Stomach (tissue), 9 donors: ENCODE results near the gene FAIM. TPM values are rescaled to one million over a fixed set of nuclear protein-coding genes. Genes with fewer than 3 reads are reported as not detected.

ENCODE experiments used
- DNase-seq, 2 donors: peaks; one replicate each; pipeline versions ENCODE4 v3.0.0 to v3.0.0-alpha.2; 2013 to 2019
- H3K27ac ChIP-seq, 5 donors: fragments of 200-600 bp in 4 of 5; sonication (generic) in 4 of 5; one replicate each; pipeline ENCODE4 v1.5.1; 2013 to 2019; ENCODE audit warnings: mild to moderate bottlenecking in 1 of 5, moderate library complexity in 1 of 5
- H3K27me3 ChIP-seq, 3 donors: fragments of 200-600 bp; sonication (generic); one replicate each; pipeline ENCODE4 v1.5.1; 2017 to 2019; ENCODE audit warnings: mixed run types in 1 of 3
- H3K36me3 ChIP-seq, 4 donors: fragments of 200-600 bp; sonication (generic); 1 replicate in 3 of 4; 2 replicates in 1 of 4; pipeline ENCODE4 v1.5.1; 2016 to 2019
- H3K4me1 ChIP-seq, 4 donors: fragments of 200-600 bp; sonication (generic); one replicate each; pipeline ENCODE4 v1.5.1; 2016 to 2019
- H3K4me3 ChIP-seq, 4 donors: fragments of 200-600 bp; sonication (generic) in 3 of 4; one replicate each; pipeline ENCODE4 v1.5.1; 2016 to 2019; ENCODE audit warnings: mild to moderate bottlenecking in 1 of 4
- H3K9me3 ChIP-seq, 4 donors: fragments of 200-600 bp; sonication (generic); one replicate each; pipeline ENCODE4 v1.5.1; 2016 to 2019
- CTCF ChIP-seq, 7 experiments: fragments of 450-650 bp in 4 of 7; fragments of 200-600 bp in 3 of 7; sonication (generic) in 3 of 7; IDR thresholded peaks; one replicate each; pipeline ENCODE4 v1.5.1; 2016 to 2019; ENCODE audit warnings: antibody characterized with exemption in 7 of 7, control low read depth in 2 of 7, mild to moderate bottlenecking in 1 of 7
- EP300 ChIP-seq: sonication (generic); formaldehyde crosslinking; IDR thresholded peaks from one replicate; pipeline ENCODE4 v1.6.1; 2017; ENCODE audit warnings: antibody characterized with exemption
- POLR2A ChIP-seq, 4 donors: fragments of 450-650 bp; IDR thresholded peaks; one replicate each; pipeline ENCODE4 v1.6.1; 2016; ENCODE audit warnings: antibody characterized with exemption in 4 of 4, control low read depth in 2 of 4, mild to moderate bottlenecking in 1 of 4, moderate library complexity in 1 of 4
- POLR2AphosphoS5 ChIP-seq, 3 donors: sonication (generic); formaldehyde crosslinking; IDR thresholded peaks; one replicate each; pipeline ENCODE4 v1.6.1; 2016; ENCODE audit warnings: antibody characterized with exemption in 3 of 3
- WGBS, 5 donors: extraction: QIAGEN DNeasy Blood & Tissue Kit in 3 of 5; methylation state at CpG; one replicate each; pipeline versions ENCODE4 v1.1.5 to v1.1.7; 2013 to 2018; 5-methylcytosine and 5-hydroxymethylcytosine counted together
- intact Hi-C: fragments of 100-400 bp; cut with DNase I; formaldehyde crosslinking; loops from one replicate; pipeline ENCODE4 v1.15.1; 2023; ENCODE audit warnings: low total_unique reads
- polyA plus RNA-seq, 3 donors: library from polyadenylated mRNA; stranded (reverse); fragments of 200-250 nt; gene quantifications; one replicate each; pipeline ENCODE4 v1.2.3, GENCODE V29; 2013
- total RNA-seq, 5 donors: library from RNA; depleted of rRNA; stranded (reverse); fragments of >200 nt; gene quantifications; one replicate each; pipeline versions ENCODE4 v1.1.0 to v1.2.3, GENCODE V29; 2014 to 2016
- donor health status: healthy with polysubstance abuse.
- donor health status: Bipolar disorder and iron deficiency.
- donor health status: healthy.

FAIM gene
- total and polyA plus RNA-seq, 8 donors = 0.87 to 17.1 (median 13.8) TPM; not detected in 2

- WGBS, 5 donors = 38 to 67% (median 45%) methylated on average over 1 of the region's 1 CpG
- Histone ChIP-seq H3K9me3 (no peaks in the 10 kb centered on the region), H3K36me3 (peaks cover 22 to 41% (median 36%) of the 10 kb centered on the region in 4 donors), H3K27me3 (no peaks in the 10 kb centered on the region), H3K4me1 (peaks cover 0 to 13% (median 3%) of the 10 kb centered on the region in 4 donors), H3K27ac (no peak overlapping the region), H3K4me3 (no peak overlapping the region)
- intact Hi-C loops = no loop called here
- TF ChIP-seq POLR2AphosphoS5 (IDR thresholded peaks at IDR 0.05) (no peak), POLR2A (IDR thresholded peaks at IDR 0.05) (no peak), CTCF (IDR thresholded peaks at IDR 0.05) (no peak), EP300 (no peak)
- DNase-seq = no peak
These were observed 59.5 kb downstream of the FAIM start for GRCh38 chr3:138668107-138668506.

GRCh38 chr3:138670407-138670806, 61.8 kb downstream of the FAIM start:
- Histone ChIP-seq H3K27ac (no peak overlapping the region), H3K27me3 (no peaks in the 10 kb centered on the region), H3K4me3 (no peak overlapping the region), H3K36me3 (peaks cover 8 to 32% (median 28%) of the 10 kb centered on the region in 4 donors), H3K9me3 (peaks cover 0 to 9% (median 5%) of the 10 kb centered on the region in 4 donors), H3K4me1 (peaks cover 0 to 13% (median 3%) of the 10 kb centered on the region in 4 donors)
- DNase-seq = peak in 1 of 2 donors; percentile 54
- TF ChIP-seq EP300 (no peak), POLR2A (IDR thresholded peaks at IDR 0.05) (no peak), CTCF (IDR thresholded peaks at IDR 0.05) (no peak), POLR2AphosphoS5 (IDR thresholded peaks at IDR 0.05) (no peak)
- intact Hi-C loops = no loop called here

- no peaks in the 10 kb centered on the region for H3K27me3 ChIP-seq
- TF ChIP-seq POLR2A (IDR thresholded peaks at IDR 0.05) = no peak
- TF ChIP-seq CTCF (IDR thresholded peaks at IDR 0.05) = no peak
- no peak for TF ChIP-seq EP300
- no peak for TF ChIP-seq POLR2AphosphoS5 (IDR thresholded peaks at IDR 0.05)
- peaks cover 0 to 13% (median 3%) of the 10 kb centered on the region in 4 donors for H3K4me1 ChIP-seq
- no peak overlapping the region for H3K4me3 ChIP-seq
- peaks cover 0 to 26% (median 14%) of the 10 kb centered on the region in 4 donors for H3K9me3 ChIP-seq
- intact Hi-C loops = no loop called here
- 62 to 71% (median 67%) methylated on average over 4 of the region's 4 CpGs for WGBS, 5 donors
- peak in 1 of 2 donors; percentile 65 for DNase-seq
- H3K36me3 ChIP-seq = peaks cover 0 to 47% (median 41%) of the 10 kb centered on the region in 4 donors
- no peak overlapping the region for H3K27ac ChIP-seq
These were observed 65.3 kb downstream of the FAIM start for GRCh38 chr3:138673641-138674530.

GRCh38 chr3:138675393-138675792, 66.8 kb downstream of the FAIM start:
- no peak overlapping the region for H3K27ac ChIP-seq
- no peak overlapping the region for H3K4me3 ChIP-seq
- H3K27me3 ChIP-seq = no peaks in the 10 kb centered on the region
- peaks cover 0 to 26% (median 14%) of the 10 kb centered on the region in 4 donors for H3K9me3 ChIP-seq
- peaks cover 0 to 9% (median 3%) of the 10 kb centered on the region in 4 donors for H3K4me1 ChIP-seq
- intact Hi-C loops = no loop called here
- no peak for TF ChIP-seq POLR2AphosphoS5 (IDR thresholded peaks at IDR 0.05)
- WGBS, 5 donors = 86 to 100% (median 98%) methylated on average over 1 of the region's 1 CpG
- peaks cover 0 to 56% (median 49%) of the 10 kb centered on the region in 4 donors for H3K36me3 ChIP-seq
- DNase-seq = no peak

- Histone ChIP-seq H3K4me3 (no peak overlapping the region), H3K9me3 (peaks cover 0 to 26% (median 14%) of the 10 kb centered on the region in 4 donors), H3K27me3 (no peaks in the 10 kb centered on the region), H3K4me1 (no peaks in the 10 kb centered on the region), H3K36me3 (peaks cover 0 to 82% (median 73%) of the 10 kb centered on the region in 4 donors), H3K27ac (no peak overlapping the region)
- 84 to 100% (median 97%) methylated on average over 1 of the region's 1 CpG for WGBS, 5 donors
- TF ChIP-seq CTCF (IDR thresholded peaks at IDR 0.05) (no peak), POLR2AphosphoS5 (IDR thresholded peaks at IDR 0.05) (no peak), POLR2A (IDR thresholded peaks at IDR 0.05) (no peak), EP300 (no peak)
- intact Hi-C loops = no loop called here
- no peak for DNase-seq
These were observed 69.5 kb downstream of the FAIM start for GRCh38 chr3:138678086-138678485.
